Measurements from ENCODE around the gene RFX2. TPM values are rescaled to one million over a fixed set of nuclear protein-coding genes. Genes with fewer than 3 reads are reported as not detected.

The RFX2 gene
- total and polyA plus RNA-seq, 4 experiments from 2014 or later, result 3.6 to 6.7 (median 5.8) TPM

GRCh38 chr19:6132482-6132881 lies 22.2 kb upstream of the RFX2 start:
- no peaks in the 10 kb centered on the region for H3K9me3 ChIP-seq (ENCODE audit: control insufficient read depth in 1 of 2, low read length in 2 of 2)
- H3K27me3 ChIP-seq (ENCODE audit: insufficient read depth, low read length), result no peaks in the 10 kb centered on the region
- H3K27me3 Mint-ChIP-seq, result no peaks in the 10 kb centered on the region
- H3K4me3 ChIP-seq (ENCODE audit: low read length in 2 of 2), result no peak overlapping the region
- intact Hi-C loops (cut with micrococcal nuclease), result no loop called here
- no peaks in the 10 kb centered on the region for H3K4me1 Mint-ChIP-seq
- no peak overlapping the region for H3K27ac Mint-ChIP-seq
- H3K27ac ChIP-seq (ENCODE audit: low read depth, low read length), result no peak overlapping the region
- H3K4me1 ChIP-seq (ENCODE audit: insufficient read depth, low read length), result no peaks in the 10 kb centered on the region
- no peak overlapping the region for H3K4me3 Mint-ChIP-seq
- H3K36me3 ChIP-seq (ENCODE audit: insufficient read depth, low read length), result no peaks in the 10 kb centered on the region
- no peak for DNase-seq
- H3K36me3 Mint-ChIP-seq, result no peaks in the 10 kb centered on the region
- H3K9me3 Mint-ChIP-seq, result peaks cover 0 to 7% (median 0%) of the 10 kb centered on the region in 8 donors
- ChIA-PET POLR2A (ENCODE audit: partially characterized antibody) (no interaction called here), CTCF (ENCODE audit: partially characterized antibody) (no interaction called here)

DNA sequence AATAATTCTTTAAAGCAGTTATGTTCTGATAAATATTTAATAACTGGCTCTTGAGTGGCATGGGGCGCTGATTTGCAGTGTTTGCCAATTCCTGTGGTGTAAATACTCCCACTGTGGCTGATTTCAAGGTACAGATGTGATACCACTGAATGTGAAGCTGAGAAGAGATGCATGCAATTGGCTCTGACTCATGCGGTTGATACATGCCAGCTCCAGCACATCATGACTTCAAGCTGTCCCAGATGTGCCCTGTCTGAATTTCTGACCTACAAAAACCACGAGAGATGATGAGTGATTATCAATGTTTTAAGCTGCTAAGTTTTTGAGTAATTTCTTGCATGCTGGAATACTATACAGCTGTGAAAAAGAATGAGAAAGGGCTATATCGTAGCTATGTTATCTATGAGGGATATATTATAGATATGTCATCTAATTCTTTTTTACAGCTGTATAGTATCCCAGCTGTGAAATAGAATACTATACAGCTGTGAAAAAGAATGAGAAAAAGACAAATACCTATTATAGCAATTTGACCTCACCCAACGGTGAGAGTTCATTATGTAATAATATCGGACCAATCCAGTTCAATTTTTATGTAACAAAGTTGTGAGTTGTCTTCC lies 17.5 kb upstream of the RFX2 start:
- Mint-ChIP-seq H3K9me3 (peaks cover 0 to 7% (median 0%) of the 10 kb centered on the region in 8 donors), H3K4me1 (no peaks in the 10 kb centered on the region), H3K36me3 (no peaks in the 10 kb centered on the region), H3K27ac (no peak overlapping the region), H3K4me3 (no peak overlapping the region), H3K27me3 (no peaks in the 10 kb centered on the region)
- no peak for DNase-seq
- no peak overlapping the region for H3K27ac ChIP-seq (ENCODE audit: low read depth, low read length)
- POLR2A ChIA-PET (ENCODE audit: partially characterized antibody), result no interaction called here
- no peaks in the 10 kb centered on the region for H3K4me1 ChIP-seq (ENCODE audit: insufficient read depth, low read length)
- CTCF ChIA-PET (ENCODE audit: partially characterized antibody), result interaction anchor here (0.5 to 6.8 kb wide), 10 partner anchors 12 to 1400 kb away, joined by 3 to 134 read pairs (median 4); no protein-coding TSS in a partner anchor
- no peak overlapping the region for H3K4me3 ChIP-seq (ENCODE audit: low read length in 2 of 2)
- H3K36me3 ChIP-seq (ENCODE audit: insufficient read depth, low read length), result no peaks in the 10 kb centered on the region
- intact Hi-C loops (cut with micrococcal nuclease), result no loop called here
- H3K27me3 ChIP-seq (ENCODE audit: insufficient read depth, low read length), result no peaks in the 10 kb centered on the region
- H3K9me3 ChIP-seq (ENCODE audit: control insufficient read depth in 1 of 2, low read length in 2 of 2), result no peaks in the 10 kb centered on the region

DNA sequence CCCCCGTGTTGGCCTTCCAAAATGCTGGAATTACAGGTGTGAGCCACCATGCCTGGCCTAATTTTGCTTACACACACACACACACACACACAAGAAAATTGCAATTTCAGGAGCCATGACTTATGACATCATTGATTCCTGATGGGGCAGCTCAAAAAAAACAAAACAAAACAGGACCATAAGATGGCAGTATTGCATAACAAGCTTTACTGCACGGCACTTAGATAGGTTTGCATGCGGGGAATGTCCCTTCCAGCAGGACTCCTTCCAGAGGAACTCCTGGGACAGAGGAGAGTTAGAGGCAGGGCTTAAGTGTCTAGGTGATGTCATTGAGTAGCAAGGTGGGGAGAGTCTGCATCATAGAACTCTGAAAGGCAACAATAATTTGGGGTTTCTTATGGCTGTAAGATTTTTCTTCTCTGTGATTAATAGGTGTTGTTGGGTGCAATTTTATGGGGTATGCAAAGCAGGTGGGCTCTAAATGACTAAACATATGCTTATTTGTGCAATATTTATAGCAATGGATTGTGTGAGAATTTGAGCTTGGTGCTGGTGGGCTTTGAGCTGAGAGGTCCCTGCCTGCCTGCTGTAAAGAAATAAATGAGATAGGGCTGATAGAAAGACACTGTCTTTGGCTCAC lies 16.2 kb upstream of the RFX2 start:
- peaks cover 0 to 7% (median 0%) of the 10 kb centered on the region in 8 donors for H3K9me3 Mint-ChIP-seq
- H3K27ac Mint-ChIP-seq, result peak overlapping the region in 1 of 7 donors; percentile 20
- H3K4me3 Mint-ChIP-seq, result no peak overlapping the region
- intact Hi-C loops (cut with micrococcal nuclease), result no loop called here
- Histone ChIP-seq H3K4me3 (ENCODE audit: low read length in 2 of 2) (no peak overlapping the region), H3K36me3 (ENCODE audit: insufficient read depth, low read length) (no peaks in the 10 kb centered on the region), H3K4me1 (ENCODE audit: insufficient read depth, low read length) (no peaks in the 10 kb centered on the region), H3K27me3 (ENCODE audit: insufficient read depth, low read length) (no peaks in the 10 kb centered on the region), H3K9me3 (ENCODE audit: control insufficient read depth in 1 of 2, low read length in 2 of 2) (no peaks in the 10 kb centered on the region), H3K27ac (ENCODE audit: low read depth, low read length) (no peak overlapping the region)
- no peaks in the 10 kb centered on the region for H3K36me3 Mint-ChIP-seq
- DNase-seq, result peak in 4 of 5 donors; percentile 14 to 47 (median 28)
- ChIA-PET POLR2A (ENCODE audit: partially characterized antibody) (no interaction called here), CTCF (ENCODE audit: partially characterized antibody) (interaction anchor here (0.5 to 6.8 kb wide), 13 partner anchors 11 to 157 kb away, joined by 3 to 134 read pairs (median 6); no protein-coding TSS in a partner anchor)
- H3K4me1 Mint-ChIP-seq, result no peaks in the 10 kb centered on the region
- peaks cover 0 to 1% of the 10 kb centered on the region in 2 donors for H3K27me3 Mint-ChIP-seq

DNA sequence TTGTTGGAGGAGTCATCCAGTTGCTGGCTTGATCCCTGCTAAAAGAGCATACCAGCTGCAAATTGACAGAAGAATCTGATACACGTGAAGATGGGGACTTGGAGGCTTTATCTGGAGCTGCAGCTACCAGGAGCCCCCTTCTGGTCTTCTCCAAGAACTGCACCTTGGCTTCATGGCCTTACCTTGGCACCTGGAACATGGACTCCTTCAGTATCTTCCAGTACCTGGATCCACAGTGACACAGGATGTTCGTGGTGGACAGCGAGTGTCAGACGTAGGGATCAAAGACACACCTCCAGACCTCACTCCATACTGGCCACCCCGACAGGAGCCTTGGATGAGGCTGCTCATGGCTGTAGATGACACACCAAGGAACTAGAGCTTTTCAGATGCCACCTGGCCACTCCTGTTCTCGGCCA lies 15.3 kb upstream of the RFX2 start:
- no peak overlapping the region for H3K27ac ChIP-seq (ENCODE audit: low read depth, low read length)
- H3K4me3 ChIP-seq (ENCODE audit: low read length in 2 of 2), result no peak overlapping the region
- no peaks in the 10 kb centered on the region for H3K4me1 ChIP-seq (ENCODE audit: insufficient read depth, low read length)
- peaks cover 0 to 7% (median 0%) of the 10 kb centered on the region in 8 donors for H3K9me3 Mint-ChIP-seq
- no peaks in the 10 kb centered on the region for H3K36me3 ChIP-seq (ENCODE audit: insufficient read depth, low read length)
- CTCF ChIA-PET (ENCODE audit: partially characterized antibody), result interaction anchor here (0.8 to 6.8 kb wide), 16 partner anchors 10 to 155 kb away, joined by 3 to 134 read pairs (median 5); no protein-coding TSS in a partner anchor
- no peak overlapping the region for H3K4me3 Mint-ChIP-seq
- no peaks in the 10 kb centered on the region for H3K27me3 ChIP-seq (ENCODE audit: insufficient read depth, low read length)
- POLR2A ChIA-PET (ENCODE audit: partially characterized antibody), result interaction anchor here (0.8 to 1.5 kb wide), 2 partner anchors 77 to 93 kb away, joined by 3 to 7 read pairs; no protein-coding TSS in a partner anchor
- no peaks in the 10 kb centered on the region for H3K36me3 Mint-ChIP-seq
- intact Hi-C loops (cut with micrococcal nuclease), result loop anchor here (1.0 kb wide), 2 partner anchors 76 to 138 kb away; no protein-coding TSS in a partner anchor
- peak overlapping the region in 2 of 7 donors; percentile 48 to 81 for H3K27ac Mint-ChIP-seq
- peaks cover 0 to 1% of the 10 kb centered on the region in 2 donors for H3K27me3 Mint-ChIP-seq
- DNase-seq, result peak; percentile 69 to 75 (median 72)
- H3K9me3 ChIP-seq (ENCODE audit: control insufficient read depth in 1 of 2, low read length in 2 of 2), result no peaks in the 10 kb centered on the region
- no peaks in the 10 kb centered on the region for H3K4me1 Mint-ChIP-seq

GRCh38 chr19:6119031-6119430 lies 8.7 kb upstream of the RFX2 start:
- Histone ChIP-seq H3K27ac (ENCODE audit: low read depth, low read length) (no peak overlapping the region), H3K4me3 (ENCODE audit: low read length in 2 of 2) (no peak overlapping the region), H3K27me3 (ENCODE audit: insufficient read depth, low read length) (no peaks in the 10 kb centered on the region), H3K4me1 (ENCODE audit: insufficient read depth, low read length) (no peaks in the 10 kb centered on the region), H3K36me3 (ENCODE audit: insufficient read depth, low read length) (no peaks in the 10 kb centered on the region), H3K9me3 (ENCODE audit: control insufficient read depth in 1 of 2, low read length in 2 of 2) (no peaks in the 10 kb centered on the region)
- Mint-ChIP-seq H3K36me3 (peaks cover 2 to 4% of the 10 kb centered on the region in 2 donors), H3K4me3 (no peak overlapping the region), H3K9me3 (peaks cover 3 to 17% (median 11%) of the 10 kb centered on the region in 8 donors), H3K27ac (no peak overlapping the region), H3K4me1 (no peaks in the 10 kb centered on the region), H3K27me3 (peaks cover 5 to 9% of the 10 kb centered on the region in 2 donors)
- intact Hi-C loops (cut with micrococcal nuclease), result no loop called here
- ChIA-PET CTCF (ENCODE audit: partially characterized antibody) (interaction anchor here (1.2 kb wide), 1 partner anchor 10 kb away, joined by 3 read pairs; no protein-coding TSS in a partner anchor), POLR2A (ENCODE audit: partially characterized antibody) (no interaction called here)
- DNase-seq, result no peak

DNA sequence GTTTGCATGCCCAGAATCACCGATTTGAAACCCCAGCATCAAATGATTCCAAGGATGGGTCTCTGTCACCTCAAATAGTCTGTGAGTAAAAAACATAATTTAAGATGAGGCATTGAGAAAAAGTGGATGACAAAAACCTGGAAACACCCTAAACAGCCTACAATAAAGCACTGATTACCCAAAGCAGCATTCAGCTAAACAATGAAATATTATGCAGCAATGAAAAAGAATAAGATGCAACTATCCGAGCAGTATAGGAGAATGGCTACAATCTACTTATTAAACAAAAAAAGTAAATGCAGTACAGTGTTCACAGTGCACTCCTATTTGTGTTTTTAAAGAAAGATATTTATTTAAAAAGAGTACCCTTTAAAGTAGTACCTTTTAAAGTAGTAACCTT lies 7.7 kb upstream of the RFX2 start:
- Histone ChIP-seq H3K27me3 (ENCODE audit: insufficient read depth, low read length) (no peaks in the 10 kb centered on the region), H3K4me3 (ENCODE audit: low read length in 2 of 2) (no peak overlapping the region), H3K36me3 (ENCODE audit: insufficient read depth, low read length) (no peaks in the 10 kb centered on the region), H3K9me3 (ENCODE audit: control insufficient read depth in 1 of 2, low read length in 2 of 2) (no peaks in the 10 kb centered on the region), H3K4me1 (ENCODE audit: insufficient read depth, low read length) (no peaks in the 10 kb centered on the region), H3K27ac (ENCODE audit: low read depth, low read length) (no peak overlapping the region)
- H3K27me3 Mint-ChIP-seq, result peaks cover 5 to 12% of the 10 kb centered on the region in 2 donors
- no peak overlapping the region for H3K4me3 Mint-ChIP-seq
- CTCF ChIA-PET (ENCODE audit: partially characterized antibody), result interaction anchor here (5.2 kb wide), 1 partner anchor 9 kb away, joined by 28 read pairs; no protein-coding TSS in a partner anchor
- H3K27ac Mint-ChIP-seq, result no peak overlapping the region
- H3K4me1 Mint-ChIP-seq, result no peaks in the 10 kb centered on the region
- peaks cover 2 to 4% of the 10 kb centered on the region in 2 donors for H3K36me3 Mint-ChIP-seq
- peaks cover 3 to 17% (median 11%) of the 10 kb centered on the region in 8 donors for H3K9me3 Mint-ChIP-seq
- no peak for DNase-seq
- POLR2A ChIA-PET (ENCODE audit: partially characterized antibody), result no interaction called here
- intact Hi-C loops (cut with micrococcal nuclease), result no loop called here

- Mint-ChIP-seq H3K4me3 (no peak overlapping the region), H3K4me1 (no peaks in the 10 kb centered on the region), H3K27me3 (peaks cover 5 to 12% of the 10 kb centered on the region in 2 donors), H3K9me3 (peaks cover 3 to 17% (median 11%) of the 10 kb centered on the region in 8 donors), H3K36me3 (peaks cover 2 to 4% of the 10 kb centered on the region in 2 donors), H3K27ac (no peak overlapping the region)
- intact Hi-C loops (cut with micrococcal nuclease), result no loop called here
- no peak overlapping the region for H3K27ac ChIP-seq (ENCODE audit: low read depth, low read length)
- no peaks in the 10 kb centered on the region for H3K4me1 ChIP-seq (ENCODE audit: insufficient read depth, low read length)
- no peaks in the 10 kb centered on the region for H3K27me3 ChIP-seq (ENCODE audit: insufficient read depth, low read length)
- no peaks in the 10 kb centered on the region for H3K9me3 ChIP-seq (ENCODE audit: control insufficient read depth in 1 of 2, low read length in 2 of 2)
- H3K4me3 ChIP-seq (ENCODE audit: low read length in 2 of 2), result no peak overlapping the region
- no peak for DNase-seq
- H3K36me3 ChIP-seq (ENCODE audit: insufficient read depth, low read length), result no peaks in the 10 kb centered on the region
- POLR2A ChIA-PET (ENCODE audit: partially characterized antibody), result no interaction called here
- CTCF ChIA-PET (ENCODE audit: partially characterized antibody), result interaction anchor here (1.2 to 5.2 kb wide), 2 partner anchors 9 to 70 kb away, joined by 4 to 28 read pairs; no protein-coding TSS in a partner anchor
Measured at GRCh38 chr19:6117534-6117933, 7.2 kb upstream of the RFX2 start.
